Loucy (cell line): ENCODE measurements around the gene ANGPTL8.
A peak's percentile ranks its signal among the peaks of the same experiment; 100 is the strongest.

ENCODE experiments used
- CTCF ChIP-seq: fragments of 200-600 bp; sonication (generic); conservative IDR thresholded peaks from 2 replicates; pipeline ENCODE4 v1.5.1; 2014; ENCODE audit warnings: mild to moderate bottlenecking, antibody characterized with exemption, low read length
- EZH2phosphoT487 ChIP-seq: fragments of 200-600 bp; IDR thresholded peaks from 2 replicates; pipeline ENCODE4 v1.6.1; 2018; ENCODE audit warnings: antibody characterized with exemption, mild to moderate bottlenecking, moderate library complexity, borderline replicate concordance

- TF ChIP-seq CTCF (peak; percentile 69), EZH2phosphoT487 (no peak)
These were observed 12.1 kb upstream of the ANGPTL8 start for GRCh38 chr19:11227195-11227886.
